Brain microvascular endothelial cell (primary cell): Measurements from ENCODE around the gene TUNAR.

ENCODE experiments used
- DNase-seq: peaks from one replicate; pipeline ENCODE4 v3.0.0-alpha.2; 2020
- H3K27ac ChIP-seq: fragments of 250-450 bp; sonication (Bioruptor Pico); 2 replicates; pipeline ENCODE4 v1.5.1; 2020; ENCODE audit warnings: mild to moderate bottlenecking, moderate library complexity
- H3K27me3 ChIP-seq: fragments of 250-450 bp; sonication (Bioruptor Pico); replicated peaks from 2 replicates; pipeline ENCODE4 v1.5.1; 2020; ENCODE audit warnings: mild to moderate bottlenecking
- H3K36me3 ChIP-seq: fragments of 250-450 bp; sonication (Bioruptor Pico); replicated peaks from 2 replicates; pipeline ENCODE4 v1.5.1; 2020; ENCODE audit warnings: mild to moderate bottlenecking
- H3K4me3 ChIP-seq: 2 replicates; pipeline ENCODE4 v1.5.1; 2011; ENCODE audit warnings: low read depth, mild to moderate bottlenecking, control low read depth, low read length, moderate library complexity
- in situ Hi-C: cut with HindIII; loops from 2 replicates; pipeline ENCODE4 v1.10.0; 2017; ENCODE audit warnings: low sequenced_read_pairs, low pct_ligation_motif_present
- TF ChIP-seq, protein P1 (sequence below): IDR thresholded peaks from 2 replicates; pipeline ENCODE4 v1.5.1; 2011; ENCODE audit warnings: low read depth, mild to moderate bottlenecking, moderate library complexity, low read length, control low read depth, inconsistent platforms; ENCODE audit errors: missing control alignments

The TUNAR gene

DNA sequence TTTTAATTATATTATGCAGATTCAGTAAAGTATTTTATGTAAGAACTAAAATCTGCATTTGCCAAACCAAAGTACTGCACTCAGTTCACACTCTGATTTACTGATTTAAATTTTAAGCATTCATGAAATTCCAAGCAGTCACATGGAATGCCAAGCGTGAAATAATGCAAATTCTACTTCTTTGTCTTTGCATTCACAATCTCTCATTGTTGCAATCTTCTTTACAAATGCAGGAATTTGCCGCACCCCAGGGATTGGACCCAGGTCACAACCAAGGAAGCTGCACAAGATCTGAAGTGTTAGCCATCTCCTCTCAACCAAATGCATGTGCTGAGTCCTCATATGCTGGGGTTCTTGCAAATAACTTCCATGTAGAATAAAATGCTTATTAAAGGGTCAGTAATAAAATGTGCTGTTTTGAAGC, 71.9 kb downstream of the TUNAR start:
- H3K27ac ChIP-seq = no peak overlapping the region
- H3K4me3 ChIP-seq = no peak overlapping the region
- DNase-seq = no peak
- in situ Hi-C loops = no loop called here
- no peaks in the 10 kb centered on the region for H3K36me3 ChIP-seq
- no peaks in the 10 kb centered on the region for H3K27me3 ChIP-seq
- TF ChIP-seq, protein P1, sequence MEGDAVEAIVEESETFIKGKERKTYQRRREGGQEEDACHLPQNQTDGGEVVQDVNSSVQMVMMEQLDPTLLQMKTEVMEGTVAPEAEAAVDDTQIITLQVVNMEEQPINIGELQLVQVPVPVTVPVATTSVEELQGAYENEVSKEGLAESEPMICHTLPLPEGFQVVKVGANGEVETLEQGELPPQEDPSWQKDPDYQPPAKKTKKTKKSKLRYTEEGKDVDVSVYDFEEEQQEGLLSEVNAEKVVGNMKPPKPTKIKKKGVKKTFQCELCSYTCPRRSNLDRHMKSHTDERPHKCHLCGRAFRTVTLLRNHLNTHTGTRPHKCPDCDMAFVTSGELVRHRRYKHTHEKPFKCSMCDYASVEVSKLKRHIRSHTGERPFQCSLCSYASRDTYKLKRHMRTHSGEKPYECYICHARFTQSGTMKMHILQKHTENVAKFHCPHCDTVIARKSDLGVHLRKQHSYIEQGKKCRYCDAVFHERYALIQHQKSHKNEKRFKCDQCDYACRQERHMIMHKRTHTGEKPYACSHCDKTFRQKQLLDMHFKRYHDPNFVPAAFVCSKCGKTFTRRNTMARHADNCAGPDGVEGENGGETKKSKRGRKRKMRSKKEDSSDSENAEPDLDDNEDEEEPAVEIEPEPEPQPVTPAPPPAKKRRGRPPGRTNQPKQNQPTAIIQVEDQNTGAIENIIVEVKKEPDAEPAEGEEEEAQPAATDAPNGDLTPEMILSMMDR = no peak

- H3K4me3 ChIP-seq = no peak overlapping the region
- H3K27ac ChIP-seq = no peak overlapping the region
- H3K27me3 ChIP-seq = no peaks in the 10 kb centered on the region
- TF ChIP-seq, protein P1 = no peak
- no peaks in the 10 kb centered on the region for H3K36me3 ChIP-seq
- no peak for DNase-seq
- in situ Hi-C loops = no loop called here
These were observed 74.7 kb downstream of the TUNAR start for GRCh38 chr14:95951359-95951758.

GRCh38 chr14:95953111-95953724, 76.6 kb downstream of the TUNAR start:
- peak; percentile 0 for DNase-seq
- TF ChIP-seq, protein P1 = no peak
- in situ Hi-C loops = no loop called here

GRCh38 chr14:95956601-95957460, 80.2 kb downstream of the TUNAR start:
- no peaks in the 10 kb centered on the region for H3K36me3 ChIP-seq
- TF ChIP-seq, protein P1 = no peak
- in situ Hi-C loops = no loop called here
- DNase-seq = no peak
- no peak overlapping the region for H3K27ac ChIP-seq
- H3K4me3 ChIP-seq = no peak overlapping the region
- H3K27me3 ChIP-seq = no peaks in the 10 kb centered on the region

More at GRCh38 chr14:95953111-95953724, 76.6 kb downstream of the TUNAR start:
- no peak overlapping the region for H3K4me3 ChIP-seq
- no peaks in the 10 kb centered on the region for H3K27me3 ChIP-seq
- H3K27ac ChIP-seq = no peak overlapping the region
- H3K36me3 ChIP-seq = no peaks in the 10 kb centered on the region

DNA sequence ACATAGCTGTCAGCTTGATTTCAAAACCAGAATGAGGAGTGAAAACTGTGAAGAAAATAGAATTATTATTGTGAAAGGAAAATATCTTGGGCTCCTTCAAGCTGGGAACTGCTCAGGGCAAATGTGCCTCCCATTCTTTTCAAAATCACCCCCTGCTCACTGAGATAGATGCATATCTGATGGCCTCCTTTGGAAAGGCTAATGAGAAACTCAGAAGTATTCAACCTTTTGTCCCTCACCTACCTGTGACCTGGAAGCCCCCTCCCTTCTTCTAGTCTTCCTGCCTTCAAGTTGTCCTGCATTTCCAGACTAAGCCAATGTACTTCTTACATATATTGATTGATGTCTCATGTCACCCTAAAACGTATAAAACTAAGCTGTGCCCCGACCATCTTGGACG, 81.5 kb downstream of the TUNAR start:
- DNase-seq = no peak
- TF ChIP-seq, protein P1 = no peak
- no peaks in the 10 kb centered on the region for H3K27me3 ChIP-seq
- in situ Hi-C loops = no loop called here
- no peak overlapping the region for H3K4me3 ChIP-seq
- no peaks in the 10 kb centered on the region for H3K36me3 ChIP-seq
- no peak overlapping the region for H3K27ac ChIP-seq

DNA sequence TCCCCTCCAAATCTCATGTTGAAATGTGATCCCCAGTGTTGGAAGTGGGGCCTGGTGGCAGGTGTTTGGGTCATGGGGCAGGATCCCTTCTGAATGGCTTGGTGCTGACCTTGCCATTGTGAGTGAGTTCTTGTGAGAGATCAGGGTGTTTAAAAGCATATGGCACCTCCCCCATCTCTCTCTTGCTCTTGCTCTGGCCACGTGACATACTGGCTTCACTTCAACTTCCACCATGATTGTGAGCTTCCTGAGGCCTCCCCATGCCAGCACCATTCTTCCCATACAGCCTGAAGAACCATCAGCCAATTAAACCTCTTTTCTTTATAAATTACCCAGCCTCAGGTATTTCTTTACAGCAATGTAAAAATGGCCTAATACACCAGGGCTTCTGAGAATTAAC, 82.7 kb downstream of the TUNAR start:
- Histone ChIP-seq H3K27ac (no peak overlapping the region), H3K36me3 (no peaks in the 10 kb centered on the region), H3K4me3 (no peak overlapping the region), H3K27me3 (no peaks in the 10 kb centered on the region)
- TF ChIP-seq, protein P1 = no peak
- in situ Hi-C loops = no loop called here
- no peak for DNase-seq
